ENCODE results near the gene HS3ST5. TPM values are rescaled to one million over a fixed set of nuclear protein-coding genes. Genes with fewer than 3 reads are reported as not detected.
"Not testable (repeated sequence)": the region's sequence is repeated elsewhere in the genome, so short reads cannot be mapped to it uniquely, and the experiment has no call there.

The HS3ST5 gene
- total RNA-seq, 1 donor from 2014 or later, result 1.5 TPM

- Histone ChIP-seq H3K9me3 (ENCODE audit: insufficient read depth, low read depth, low read length) (no peaks in the 10 kb centered on the region), H4K20me1 (ENCODE audit: insufficient read depth, low read length) (no peaks in the 10 kb centered on the region), H3K36me3 (ENCODE audit: insufficient read depth, low read length) (no peaks in the 10 kb centered on the region), H3K4me3 (ENCODE audit: insufficient read depth, low read depth, low read length) (no peak overlapping the region), H3K4me2 (ENCODE audit: low read length) (no peak overlapping the region), H3K9ac (ENCODE audit: low read length) (no peak overlapping the region), H3K27me3 (ENCODE audit: insufficient read depth, low read length) (no peaks in the 10 kb centered on the region), H3K79me2 (ENCODE audit: insufficient read depth, low read length) (no peaks in the 10 kb centered on the region), H3K4me1 (ENCODE audit: insufficient read depth, low read length) (no peaks in the 10 kb centered on the region), H2AFZ (ENCODE audit: low read depth, low read length) (no peak overlapping the region), H3K27ac (ENCODE audit: low read depth, low read length) (no peak overlapping the region)
- Mint-ChIP-seq H3K9me3 (ENCODE audit: unreplicated experiment) (peaks cover 1% of the 10 kb centered on the region), H3K27me3 (ENCODE audit: low read depth, unreplicated experiment) (no peaks in the 10 kb centered on the region), H3K4me1 (ENCODE audit: low read depth, unreplicated experiment) (no peaks in the 10 kb centered on the region), H3K36me3 (ENCODE audit: low read depth, unreplicated experiment) (no peaks in the 10 kb centered on the region), H3K4me3 (ENCODE audit: unreplicated experiment) (no peak overlapping the region), H3K27ac (ENCODE audit: unreplicated experiment) (no peak overlapping the region)
- DNase-seq (ENCODE audit: low read depth), result no peak
- TF ChIP-seq EZH2 (IDR thresholded peaks at IDR 0.05; ENCODE audit: insufficient read depth, low read length) (no peak), CTCF (IDR thresholded peaks at IDR 0.05; ENCODE audit: insufficient read depth, low read depth, low read length) (no peak)
- no peak for FAIRE-seq
Measured at GRCh38 chr6:114227944-114228468, 114.8 kb downstream of the HS3ST5 start.

GRCh38 chr6:114220241-114220640, 122.6 kb downstream of the HS3ST5 start:
- H3K36me3 ChIP-seq (ENCODE audit: insufficient read depth, low read length), result no peaks in the 10 kb centered on the region
- Mint-ChIP-seq H3K27ac (ENCODE audit: unreplicated experiment) (no peak overlapping the region), H3K9me3 (ENCODE audit: unreplicated experiment) (no peaks in the 10 kb centered on the region), H3K36me3 (ENCODE audit: low read depth, unreplicated experiment) (no peaks in the 10 kb centered on the region), H3K4me1 (ENCODE audit: low read depth, unreplicated experiment) (peaks cover 15% of the 10 kb centered on the region), H3K4me3 (ENCODE audit: unreplicated experiment) (no peak overlapping the region), H3K27me3 (ENCODE audit: low read depth, unreplicated experiment) (no peaks in the 10 kb centered on the region)
- no peak for TF ChIP-seq EZH2 (IDR thresholded peaks at IDR 0.05; ENCODE audit: insufficient read depth, low read length)
- no peak for TF ChIP-seq CTCF (IDR thresholded peaks at IDR 0.05; ENCODE audit: insufficient read depth, low read depth, low read length)
- no peak overlapping the region for H3K4me3 ChIP-seq (ENCODE audit: insufficient read depth, low read depth, low read length)
- no peak overlapping the region for H3K9ac ChIP-seq (ENCODE audit: low read length)
- no peaks in the 10 kb centered on the region for H3K9me3 ChIP-seq (ENCODE audit: insufficient read depth, low read depth, low read length)
- H4K20me1 ChIP-seq (ENCODE audit: insufficient read depth, low read length), result no peaks in the 10 kb centered on the region
- no peak overlapping the region for H2AFZ ChIP-seq (ENCODE audit: low read depth, low read length)
- H3K79me2 ChIP-seq (ENCODE audit: insufficient read depth, low read length), result no peaks in the 10 kb centered on the region
- FAIRE-seq (no peak), DNase-seq (ENCODE audit: low read depth) (no peak)
- H3K27ac ChIP-seq (ENCODE audit: low read depth, low read length), result no peak overlapping the region
- no peak overlapping the region for H3K4me2 ChIP-seq (ENCODE audit: low read length)
- no peaks in the 10 kb centered on the region for H3K4me1 ChIP-seq (ENCODE audit: insufficient read depth, low read length)
- H3K27me3 ChIP-seq (ENCODE audit: insufficient read depth, low read length), result no peaks in the 10 kb centered on the region

- FAIRE-seq (no peak), DNase-seq (ENCODE audit: low read depth) (peak; percentile 3)
- H3K4me3 Mint-ChIP-seq (ENCODE audit: unreplicated experiment), result no peak overlapping the region
- H3K27ac Mint-ChIP-seq (ENCODE audit: unreplicated experiment), result peak overlapping the region; percentile 75
- no peaks in the 10 kb centered on the region for H3K36me3 ChIP-seq (ENCODE audit: insufficient read depth, low read length)
- no peaks in the 10 kb centered on the region for H3K27me3 Mint-ChIP-seq (ENCODE audit: low read depth, unreplicated experiment)
- H3K27me3 ChIP-seq (ENCODE audit: insufficient read depth, low read length), result no peaks in the 10 kb centered on the region
- no peak overlapping the region for H2AFZ ChIP-seq (ENCODE audit: low read depth, low read length)
- no peaks in the 10 kb centered on the region for H3K9me3 ChIP-seq (ENCODE audit: insufficient read depth, low read depth, low read length)
- H3K4me1 ChIP-seq (ENCODE audit: insufficient read depth, low read length), result no peaks in the 10 kb centered on the region
- H3K4me2 ChIP-seq (ENCODE audit: low read length), result no peak overlapping the region
- peaks cover 15% of the 10 kb centered on the region for H3K4me1 Mint-ChIP-seq (ENCODE audit: low read depth, unreplicated experiment)
- no peaks in the 10 kb centered on the region for H3K36me3 Mint-ChIP-seq (ENCODE audit: low read depth, unreplicated experiment)
- TF ChIP-seq CTCF (IDR thresholded peaks at IDR 0.05; ENCODE audit: insufficient read depth, low read depth, low read length) (no peak), EZH2 (IDR thresholded peaks at IDR 0.05; ENCODE audit: insufficient read depth, low read length) (no peak)
- H3K4me3 ChIP-seq (ENCODE audit: insufficient read depth, low read depth, low read length), result no peak overlapping the region
- no peaks in the 10 kb centered on the region for H3K79me2 ChIP-seq (ENCODE audit: insufficient read depth, low read length)
- no peaks in the 10 kb centered on the region for H3K9me3 Mint-ChIP-seq (ENCODE audit: unreplicated experiment)
- H3K27ac ChIP-seq (ENCODE audit: low read depth, low read length), result no peak overlapping the region
- no peak overlapping the region for H3K9ac ChIP-seq (ENCODE audit: low read length)
- no peaks in the 10 kb centered on the region for H4K20me1 ChIP-seq (ENCODE audit: insufficient read depth, low read length)
Measured at GRCh38 chr6:114218437-114219340, 124.1 kb downstream of the HS3ST5 start.

- not testable (repeated sequence) for H3K27me3 ChIP-seq (ENCODE audit: insufficient read depth, low read length); H4K20me1 ChIP-seq (ENCODE audit: insufficient read depth, low read length); H3K9me3 Mint-ChIP-seq (ENCODE audit: unreplicated experiment); H3K36me3 Mint-ChIP-seq (ENCODE audit: low read depth, unreplicated experiment); H3K27me3 Mint-ChIP-seq (ENCODE audit: low read depth, unreplicated experiment); H3K27ac ChIP-seq (ENCODE audit: low read depth, low read length); DNase-seq (ENCODE audit: low read depth); H3K4me3 Mint-ChIP-seq (ENCODE audit: unreplicated experiment); H3K9me3 ChIP-seq (ENCODE audit: insufficient read depth, low read depth, low read length); H3K79me2 ChIP-seq (ENCODE audit: insufficient read depth, low read length); H3K36me3 ChIP-seq (ENCODE audit: insufficient read depth, low read length); H3K4me2 ChIP-seq (ENCODE audit: low read length); H3K4me3 ChIP-seq (ENCODE audit: insufficient read depth, low read depth, low read length); H2AFZ ChIP-seq (ENCODE audit: low read depth, low read length); H3K9ac ChIP-seq (ENCODE audit: low read length); H3K4me1 ChIP-seq (ENCODE audit: insufficient read depth, low read length); FAIRE-seq
- Mint-ChIP-seq H3K27ac (ENCODE audit: unreplicated experiment) (peak overlapping the region; percentile 75), H3K4me1 (ENCODE audit: low read depth, unreplicated experiment) (peaks cover 15% of the 10 kb centered on the region)
Measured at GRCh38 chr6:114217996-114218395, 124.8 kb downstream of the HS3ST5 start.

Measured in astrocyte (in vitro differentiated cells and primary cell).